SIG-M5 (cell line): Measurements from ENCODE around the gene EMILIN2.

Experiments used
- DNase-seq: peaks from one replicate; lab custom pipeline; 2025; lab: John Stamatoyannopoulos, UW

EMILIN2 gene

DNA sequence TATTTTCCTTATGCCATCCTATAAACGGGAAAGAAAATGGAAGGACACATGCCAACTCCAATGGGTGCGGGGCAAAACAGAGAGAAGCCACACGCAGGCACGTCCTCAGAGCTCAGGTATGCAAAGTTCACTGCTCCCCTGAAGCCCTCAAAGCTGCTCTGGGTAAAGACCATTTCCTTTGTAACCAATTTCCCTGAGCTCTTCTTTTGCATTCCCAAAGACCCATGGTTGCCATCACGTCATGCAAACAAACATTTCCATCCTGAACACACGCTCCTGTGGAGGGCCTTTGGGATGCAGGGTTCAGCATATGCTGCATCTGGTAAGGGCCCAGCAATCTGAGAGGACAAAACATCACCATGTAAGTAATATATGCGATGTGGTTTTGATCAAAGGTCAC lies 69.4 kb downstream of the EMILIN2 start:
- DNase-seq, result no peak

DNA sequence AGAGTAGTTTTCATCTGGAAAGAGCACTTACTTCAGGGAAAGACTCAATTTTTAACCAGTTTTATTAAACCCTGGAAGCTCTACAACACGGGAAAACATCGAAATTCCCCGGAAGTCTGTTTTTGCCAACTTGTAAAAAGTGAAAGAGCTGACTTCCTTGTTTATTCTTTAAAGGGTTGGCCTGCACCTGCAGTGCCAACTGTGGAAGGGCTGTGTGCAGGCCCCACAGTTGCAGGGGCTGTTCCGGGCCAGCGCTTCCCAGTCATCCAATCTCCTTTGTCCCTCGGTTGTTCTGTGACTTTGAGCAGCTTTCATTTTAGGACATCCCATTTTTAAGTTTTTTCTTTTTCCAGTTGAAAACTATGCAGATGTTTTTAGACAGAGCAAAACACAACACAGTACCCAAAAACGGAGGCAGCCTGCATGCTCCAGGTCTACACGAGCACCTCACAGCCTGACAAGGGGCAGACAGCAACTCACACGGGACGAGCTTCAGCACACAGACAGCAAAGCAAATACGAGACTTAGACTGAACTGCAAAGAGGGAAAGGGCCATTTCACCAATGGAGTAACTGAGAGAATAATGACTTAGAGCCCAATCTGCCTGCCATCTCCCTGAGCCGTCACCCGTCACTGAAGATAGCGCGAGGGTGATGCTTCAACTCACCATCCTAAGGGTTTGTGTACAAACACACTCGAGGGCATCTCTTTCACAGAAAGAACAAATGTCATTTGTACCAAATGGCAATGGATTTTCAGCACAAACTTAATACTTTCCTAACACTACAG lies 70.6 kb downstream of the EMILIN2 start:
- no peak for DNase-seq

DNA sequence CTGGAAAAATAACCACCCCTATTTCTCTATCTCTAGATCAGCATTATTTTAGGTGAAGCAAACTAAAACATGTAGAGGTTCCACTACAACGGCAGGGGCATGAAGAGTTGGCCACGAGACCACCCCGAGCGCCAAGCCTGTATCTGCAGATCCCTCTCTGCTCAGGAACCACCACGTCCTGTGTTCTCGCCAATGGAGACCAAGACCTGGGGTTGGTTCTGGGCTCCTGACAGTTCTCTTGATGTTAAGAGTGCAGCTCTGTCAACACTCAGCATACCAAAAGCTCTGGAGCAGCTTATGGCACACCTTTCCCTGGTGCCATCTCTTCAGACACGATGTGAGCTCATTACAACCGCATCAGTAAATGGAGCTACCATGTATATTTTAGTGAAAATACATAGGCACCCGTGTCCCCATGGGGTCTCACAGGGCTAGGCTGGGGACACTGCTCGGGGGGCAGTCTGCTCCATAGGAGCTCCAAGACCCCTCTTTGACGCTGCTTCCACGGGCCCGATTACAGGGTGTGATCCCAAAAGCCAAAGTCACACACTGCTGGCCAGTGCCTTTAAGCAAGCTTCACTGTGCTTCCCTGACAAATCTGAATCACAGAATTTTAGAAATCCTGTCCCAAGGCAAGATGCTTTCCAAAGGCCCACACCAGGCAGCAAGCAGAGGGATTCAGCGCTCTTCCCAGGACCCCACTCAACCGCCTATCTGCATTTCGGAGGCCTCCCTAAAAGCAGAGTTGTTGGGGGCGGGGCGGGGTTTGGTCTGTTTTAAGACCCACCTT lies 72.2 kb downstream of the EMILIN2 start:
- no peak for DNase-seq

DNA sequence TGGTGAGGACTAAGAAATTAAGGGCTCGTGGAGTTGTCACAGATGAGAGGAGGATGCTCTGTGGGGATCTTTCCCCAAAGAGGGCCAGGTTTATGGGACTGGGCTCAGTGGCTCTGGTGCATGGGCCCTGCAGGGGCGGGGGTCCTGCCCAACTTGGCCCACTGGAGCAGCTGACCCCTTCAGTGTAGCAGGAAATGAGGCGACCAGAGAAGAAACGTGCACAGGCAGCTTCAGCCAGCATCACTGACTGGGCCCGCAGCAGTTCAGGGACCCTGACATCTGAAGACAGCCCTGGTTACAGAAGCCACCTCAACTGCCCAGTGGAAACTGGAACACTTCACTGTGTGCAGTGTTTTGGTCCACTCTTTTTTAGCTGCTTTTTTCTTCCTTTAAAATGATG lies 72.8 kb downstream of the EMILIN2 start:
- DNase-seq, result no peak

DNA sequence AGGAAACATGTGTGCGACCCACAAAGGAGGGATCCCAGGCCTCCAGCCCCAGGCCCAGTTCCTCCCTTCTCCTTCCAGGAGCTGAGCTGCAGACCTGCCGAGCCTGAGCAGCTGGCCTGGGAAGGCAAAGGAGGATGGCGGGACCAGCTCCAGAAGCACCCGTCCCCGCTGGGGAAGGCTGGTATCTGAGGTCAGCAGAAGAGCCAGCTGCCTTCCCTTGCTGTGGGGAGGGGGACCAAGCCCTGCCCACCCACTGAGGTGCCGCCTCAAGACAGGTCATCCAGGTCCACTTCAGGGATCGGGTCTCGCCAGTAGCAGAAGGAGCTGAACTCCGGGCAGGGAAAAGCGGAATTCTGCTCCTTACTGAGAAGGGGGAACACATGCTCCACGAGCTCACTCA lies 73.2 kb downstream of the EMILIN2 start:
- DNase-seq, result no peak

DNA sequence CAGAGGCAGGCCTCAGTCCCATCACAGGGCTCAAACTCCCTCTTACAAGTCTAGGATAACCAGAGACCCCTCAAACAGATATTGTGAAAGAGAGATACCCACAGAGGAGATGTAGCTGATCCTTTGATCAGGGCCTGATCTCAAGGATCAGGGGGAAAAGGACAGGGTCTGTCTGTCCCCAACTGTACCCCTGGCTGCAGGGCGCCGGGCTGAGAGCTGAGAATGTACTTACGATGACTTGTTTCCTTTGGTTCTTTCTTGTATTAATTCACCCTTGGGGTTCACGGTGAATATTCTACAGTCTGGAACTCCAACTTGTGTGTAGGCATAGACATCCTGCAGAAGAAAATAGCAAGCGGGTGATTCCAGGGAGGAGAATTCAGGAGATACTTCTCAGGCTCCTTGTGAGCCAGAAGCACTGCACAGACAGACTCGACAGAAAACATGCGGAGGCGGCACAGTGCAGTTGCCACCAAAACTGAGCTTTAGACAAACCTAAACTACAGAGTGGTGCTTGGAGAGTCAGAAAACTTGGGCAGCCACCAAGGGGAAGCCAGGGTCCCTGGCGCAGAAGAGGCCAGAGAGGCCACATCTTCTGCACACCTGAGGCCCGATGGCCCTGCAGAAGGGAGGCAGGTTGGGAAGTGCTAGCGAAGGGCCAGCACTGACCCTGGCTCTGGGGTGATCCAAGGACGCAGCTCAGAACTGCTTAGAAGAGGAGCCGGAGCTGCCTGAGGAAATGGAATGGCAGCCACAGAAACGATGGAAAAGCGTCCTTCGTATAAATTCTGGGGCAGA lies 73.9 kb downstream of the EMILIN2 start:
- DNase-seq, result no peak

DNA sequence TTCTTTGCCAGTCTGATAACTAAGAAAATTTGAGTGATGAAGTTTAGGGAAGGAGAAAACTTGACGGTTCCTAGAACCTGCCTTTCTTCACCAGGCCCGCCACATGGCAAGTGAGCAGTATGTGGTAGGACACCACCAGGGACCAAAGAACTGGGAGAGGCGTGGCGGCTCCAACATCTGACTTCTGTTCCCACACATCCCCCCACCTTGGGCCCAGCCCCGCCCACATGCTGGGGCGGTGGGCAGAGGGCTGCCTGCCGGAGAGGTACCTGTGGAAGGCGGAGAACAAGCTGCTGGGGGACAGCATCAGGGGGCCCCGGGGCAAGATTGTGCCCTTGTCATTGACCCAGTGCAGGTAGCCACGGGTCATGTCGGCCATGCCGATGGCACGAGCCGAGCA lies 75.0 kb downstream of the EMILIN2 start:
- DNase-seq, result no peak

DNA sequence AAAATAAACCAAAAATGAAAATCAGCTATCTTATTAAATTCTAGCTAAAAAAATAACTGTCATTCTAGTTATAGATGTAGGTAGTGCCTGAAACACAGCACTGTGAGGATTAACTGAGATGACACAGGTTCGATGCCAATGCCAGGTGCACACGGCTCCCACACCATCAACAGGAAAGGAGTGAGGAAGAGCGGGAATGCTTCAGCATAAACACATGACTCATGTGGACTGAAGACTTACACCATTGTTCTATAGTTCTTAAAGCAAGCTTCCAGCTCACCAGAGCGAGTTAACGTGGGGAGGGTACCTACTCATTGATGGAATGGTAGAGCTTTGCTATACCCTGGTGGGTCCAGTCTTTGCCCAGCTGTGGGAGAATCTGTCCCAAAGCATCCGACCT lies 76.7 kb downstream of the EMILIN2 start:
- no peak for DNase-seq

DNA sequence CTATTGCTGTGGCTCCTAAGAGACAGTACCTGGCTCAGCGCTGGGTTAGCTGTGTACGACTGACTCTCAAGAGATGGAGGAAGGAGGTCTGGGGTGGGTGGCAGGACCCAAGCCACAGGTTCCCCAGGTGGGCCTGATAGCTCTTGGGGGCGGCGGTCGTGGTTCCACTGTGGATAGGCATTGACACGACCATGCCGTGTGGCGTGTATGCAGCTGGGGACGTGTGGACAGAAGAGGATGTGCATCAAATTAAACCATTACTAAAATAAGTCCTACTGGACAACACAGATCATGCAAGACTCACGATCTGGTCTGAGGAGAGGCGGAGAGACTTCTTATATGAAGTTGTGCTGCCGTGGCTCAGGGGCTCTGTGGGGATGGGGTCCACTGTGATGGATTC lies 78.1 kb downstream of the EMILIN2 start:
- DNase-seq, result no peak

DNA sequence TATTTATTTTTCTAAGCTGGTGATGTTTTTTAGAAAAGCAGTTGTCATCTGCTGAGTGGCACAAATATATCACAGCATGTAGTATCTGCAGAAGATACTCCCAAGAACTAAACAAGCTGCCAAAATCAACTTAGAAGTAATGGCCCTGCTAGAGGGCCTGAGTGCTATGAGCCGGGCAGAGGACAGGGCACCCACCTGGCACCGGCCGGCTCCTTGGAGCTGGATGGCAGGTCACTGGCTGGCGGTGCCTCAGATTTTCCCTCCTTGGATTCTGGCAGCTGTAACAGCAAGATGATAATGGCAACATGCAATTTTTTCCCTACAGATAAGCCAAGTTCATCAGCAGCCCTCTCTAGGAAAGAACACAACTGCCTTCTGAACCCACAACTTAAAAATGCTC lies 79.7 kb downstream of the EMILIN2 start:
- DNase-seq, result no peak

DNA sequence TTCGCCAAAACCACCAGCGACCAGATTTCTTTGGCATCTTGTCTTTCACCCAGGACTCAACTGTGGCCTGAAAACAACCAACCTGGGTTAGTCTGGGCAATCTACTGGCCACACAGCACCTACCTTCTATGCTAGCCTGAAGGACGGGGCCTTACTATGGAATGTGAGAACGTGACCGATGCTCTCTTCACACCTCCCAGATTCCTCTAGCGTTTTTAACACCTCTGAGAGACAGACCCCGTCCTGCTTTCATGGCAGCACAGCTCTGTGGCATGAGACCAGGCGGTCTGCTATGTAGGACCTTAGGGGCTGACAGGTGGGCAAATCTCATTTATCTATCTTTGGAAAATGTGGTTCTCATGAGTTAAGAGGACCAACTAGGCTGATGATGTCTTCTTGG lies 80.9 kb downstream of the EMILIN2 start:
- DNase-seq, result no peak

DNA sequence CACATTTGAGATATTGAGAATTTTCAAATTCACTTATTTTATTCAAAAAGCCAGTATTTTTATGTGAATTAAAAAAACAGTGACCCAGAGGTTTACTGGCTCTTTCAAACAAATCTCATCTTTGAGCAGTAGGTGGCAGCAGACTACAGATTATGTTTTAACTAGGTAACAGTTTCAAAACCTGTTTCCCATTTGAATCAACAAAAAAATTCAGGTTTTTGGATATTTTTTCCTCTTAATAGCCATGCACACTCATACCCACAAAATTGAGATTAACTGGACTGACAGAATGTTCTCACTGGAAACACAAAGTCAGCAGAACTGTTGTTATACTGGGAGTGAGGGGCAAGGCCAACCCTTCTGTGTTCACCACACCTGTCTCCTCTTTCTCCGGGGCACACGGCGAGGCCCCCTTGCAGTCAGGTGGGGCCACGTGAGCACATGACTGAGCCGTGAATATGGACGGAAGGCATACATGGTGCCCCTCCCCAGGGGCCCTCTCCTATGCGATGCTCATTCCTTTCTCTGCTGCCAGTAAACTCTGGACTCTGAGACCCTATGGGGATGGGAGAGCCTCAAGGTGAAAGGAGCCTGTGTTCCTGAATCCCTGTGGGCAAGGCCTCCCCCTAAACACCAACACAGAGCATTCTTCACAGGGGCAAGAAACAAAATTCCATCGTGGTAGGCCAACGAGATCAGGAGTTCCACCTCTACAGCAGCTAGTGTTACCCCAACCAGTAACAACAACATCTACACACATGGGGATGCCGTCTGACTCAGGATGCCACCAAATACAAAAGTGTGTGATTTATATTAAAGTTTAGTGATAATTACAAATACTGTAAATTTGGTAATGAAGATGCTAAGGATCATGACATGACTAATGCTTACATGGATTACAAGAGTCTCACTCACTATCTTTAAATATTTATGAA lies 85.7 kb downstream of the EMILIN2 start:
- DNase-seq, result no peak

DNA sequence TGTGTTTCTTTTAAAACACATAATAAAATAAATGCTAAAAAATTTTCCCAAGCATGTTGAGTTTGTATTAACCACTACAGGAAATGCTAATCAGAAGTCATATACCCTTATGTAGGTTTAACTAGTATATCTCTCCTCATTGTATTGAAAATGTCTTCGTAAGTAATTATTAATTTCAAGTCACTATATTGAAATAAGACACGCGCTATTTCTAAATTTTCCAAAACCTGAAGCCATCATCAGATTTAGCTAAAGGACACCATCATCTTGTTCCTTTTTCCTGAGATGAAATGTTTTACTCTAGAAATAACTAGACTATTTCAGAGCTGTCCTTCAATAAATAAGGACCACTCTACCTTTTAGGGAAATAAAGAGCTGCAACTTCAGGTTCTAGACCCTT lies 87.2 kb downstream of the EMILIN2 start:
- DNase-seq, result no peak

DNA sequence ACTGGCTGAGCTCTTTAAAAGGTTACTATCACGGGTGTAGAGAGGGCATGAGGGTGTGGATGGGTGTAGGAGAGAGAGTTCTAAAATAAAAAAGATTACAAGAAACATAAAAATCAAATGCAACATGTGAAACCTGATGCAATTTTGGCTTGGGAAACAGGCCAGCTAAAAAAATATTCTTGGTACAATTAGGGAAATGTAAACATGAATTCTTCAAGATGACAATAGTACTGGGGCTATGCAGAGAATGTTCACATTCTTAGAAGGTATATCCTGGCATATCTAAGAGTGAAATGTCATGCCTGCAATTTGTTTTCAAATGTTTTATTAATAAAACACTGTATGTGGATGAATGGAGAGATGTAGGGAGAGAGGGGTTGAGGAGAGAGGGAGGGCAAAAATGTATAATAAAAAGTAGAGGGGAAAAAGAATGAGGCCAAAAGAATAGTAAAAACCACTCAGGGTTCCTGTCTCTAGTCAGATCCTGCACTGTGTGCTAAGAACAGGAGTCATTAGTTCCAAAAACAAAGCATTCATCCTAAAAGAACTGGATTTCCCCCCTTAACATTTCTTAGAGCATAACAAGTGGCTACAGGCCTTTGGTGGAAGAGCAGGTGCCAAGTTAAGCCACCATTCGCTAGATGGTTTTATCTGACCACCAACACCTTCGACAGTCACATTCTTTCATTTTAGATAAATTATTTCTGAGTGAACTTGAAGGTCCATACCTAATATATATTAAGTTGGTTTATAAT lies 88.8 kb downstream of the EMILIN2 start:
- DNase-seq, result no peak

DNA sequence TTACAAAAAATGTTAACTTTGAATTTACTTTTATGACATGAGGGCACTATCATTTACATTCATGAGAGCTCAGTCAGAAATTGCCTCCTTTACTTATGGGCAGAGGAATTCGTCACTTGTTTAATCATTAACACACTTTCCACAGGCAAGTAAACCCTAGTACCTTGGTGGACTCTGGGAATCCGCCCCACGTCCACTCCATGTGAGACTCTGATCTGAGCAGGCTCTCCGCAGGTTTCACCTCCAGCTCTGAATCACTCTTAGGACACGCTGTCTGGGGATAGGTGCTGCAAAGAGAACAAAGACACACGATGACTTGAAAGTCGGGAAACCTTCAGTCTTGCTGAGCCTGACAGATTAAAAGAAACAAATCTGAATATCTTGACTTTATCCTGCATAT lies 92.5 kb downstream of the EMILIN2 start:
- DNase-seq, result no peak

DNA sequence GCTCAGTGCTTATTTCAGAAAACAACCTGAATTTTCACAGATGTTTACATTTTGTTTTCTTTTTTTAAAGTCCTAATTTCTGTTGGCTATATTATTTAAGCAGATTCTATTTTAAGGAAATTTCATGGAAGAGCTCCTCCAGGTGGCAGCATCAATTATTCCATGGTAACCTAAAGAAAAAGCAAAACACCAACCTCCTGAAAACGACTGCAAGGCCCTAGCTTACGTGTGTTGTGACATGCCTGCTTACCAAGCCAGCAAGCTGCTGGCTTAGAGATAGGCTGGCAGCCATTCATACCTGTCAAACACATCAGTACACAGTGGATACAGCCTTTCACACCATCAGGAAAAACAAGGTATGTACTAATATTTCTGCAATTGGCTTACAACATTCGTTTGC lies 101.2 kb downstream of the EMILIN2 start:
- no peak for DNase-seq

DNA sequence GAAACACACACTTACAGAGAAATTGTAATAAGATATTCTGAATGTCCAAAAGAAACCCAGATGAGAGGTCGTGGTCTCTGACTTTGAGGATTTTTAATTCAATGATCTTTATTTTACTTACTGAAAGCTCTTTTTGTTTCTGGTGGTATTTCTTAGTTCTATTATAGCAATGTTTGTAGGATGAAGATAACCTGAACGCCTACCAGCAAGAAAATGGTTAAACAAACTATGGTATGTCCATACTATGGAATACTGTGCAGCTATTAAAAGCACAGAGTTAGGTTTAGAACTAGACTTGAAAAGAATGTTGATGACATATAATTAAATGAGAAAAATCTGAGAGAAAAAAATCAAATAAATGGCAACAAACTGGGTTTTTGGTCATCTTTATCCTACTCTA lies 105.8 kb downstream of the EMILIN2 start:
- no peak for DNase-seq

DNA sequence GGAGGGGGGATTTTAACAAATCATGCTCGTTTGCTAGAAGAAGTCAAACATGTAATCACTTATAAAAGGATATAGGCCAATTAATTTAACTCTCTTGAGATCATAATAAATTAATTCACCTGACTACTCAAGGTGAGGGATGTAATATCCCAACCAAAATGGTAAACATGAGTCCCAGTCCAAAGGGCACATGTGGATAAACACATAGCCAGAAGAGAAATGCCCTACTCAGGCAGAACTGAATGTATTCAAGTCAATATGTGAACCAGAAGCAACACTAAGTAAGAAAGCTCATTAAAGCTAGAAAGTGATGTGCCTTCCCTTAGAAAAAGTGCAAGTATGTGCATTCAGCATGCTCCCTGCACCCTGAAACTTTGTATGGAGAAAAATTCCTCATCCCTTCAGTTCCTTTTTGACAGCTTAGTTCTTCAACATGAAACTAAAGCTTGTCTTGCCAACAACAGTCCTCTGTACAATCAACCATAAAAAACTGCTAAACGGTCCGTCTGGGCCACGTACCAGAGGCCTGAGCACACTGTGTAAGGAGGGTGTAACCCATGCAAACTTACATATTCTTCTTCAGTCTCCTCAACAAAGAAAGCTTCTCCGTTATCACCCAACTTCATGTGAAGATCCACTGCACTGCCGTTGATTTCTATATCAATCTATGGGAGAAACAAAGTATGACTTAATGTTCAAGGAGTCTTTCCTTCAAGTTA lies 107.3 kb downstream of the EMILIN2 start:
- no peak for DNase-seq

DNA sequence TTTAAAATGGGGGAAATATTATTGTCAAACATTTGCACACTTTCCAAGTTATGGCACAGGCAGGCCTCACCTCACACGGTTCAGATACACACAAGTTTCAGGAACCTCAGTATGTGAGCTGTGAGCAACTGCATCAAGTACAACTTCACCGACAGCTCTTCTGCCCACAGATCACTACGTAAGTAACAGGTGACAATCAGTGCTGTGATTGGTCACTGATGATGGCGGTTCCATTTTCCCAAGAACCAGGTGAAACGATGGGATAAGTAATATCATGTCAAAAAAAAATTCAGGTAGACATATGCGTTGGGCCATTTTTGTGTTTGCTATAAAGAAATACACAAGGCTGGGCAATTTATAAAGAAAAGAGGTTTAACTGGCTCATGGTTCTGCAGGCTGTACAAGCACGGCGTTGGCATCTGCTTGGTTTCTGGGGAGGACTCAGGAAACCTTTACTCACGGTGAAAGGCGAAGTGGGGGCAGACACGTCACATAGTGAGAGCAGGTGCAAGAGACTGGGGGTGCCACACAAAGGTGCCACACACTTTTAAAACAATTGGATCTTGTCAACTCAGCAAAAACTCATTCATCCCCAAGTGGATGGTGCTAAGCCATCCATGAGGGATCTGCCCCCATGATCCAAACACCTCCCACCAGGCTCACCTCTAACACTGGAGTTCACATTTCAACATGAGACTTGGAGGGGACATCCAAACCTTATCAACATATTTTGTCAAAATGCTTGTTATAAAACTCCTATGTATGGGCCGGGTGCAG lies 108.3 kb downstream of the EMILIN2 start:
- no peak for DNase-seq
